ENCODE data around the gene BCL2L2.
A peak's percentile ranks its signal among the peaks of the same experiment; 100 is the strongest.

The BCL2L2 gene

GRCh38 chr14:23347406-23348296 lies 41.0 kb downstream of the BCL2L2 start:
- Histone ChIP-seq H3K9me3 (ENCODE audit: control insufficient read depth, low read length) (no peaks in the 10 kb centered on the region), H3K27ac (ENCODE audit: insufficient read depth, low read depth, low read length, poor library complexity, severe bottlenecking) (no peak overlapping the region), H3K4me1 (ENCODE audit: control insufficient read depth, insufficient read depth, low read length) (no peaks in the 10 kb centered on the region), H3K4me3 (ENCODE audit: insufficient read depth, low read depth, low read length) (no peak overlapping the region), H3K36me3 (ENCODE audit: control insufficient read depth, insufficient read depth, low read length) (no peaks in the 10 kb centered on the region), H3K27me3 (ENCODE audit: control insufficient read depth, insufficient read depth, low read length, poor library complexity, severe bottlenecking) (peaks cover 9% of the 10 kb centered on the region)
- WGBS, 2 experiments = 94 to 95% methylated on average over 19 of the region's 19 CpGs

GRCh38 chr14:23348297-23348655 lies 41.6 kb downstream of the BCL2L2 start:
- H3K27me3 ChIP-seq (ENCODE audit: control insufficient read depth, insufficient read depth, low read length, poor library complexity, severe bottlenecking) = peaks cover 9% of the 10 kb centered on the region
- H3K36me3 ChIP-seq (ENCODE audit: control insufficient read depth, insufficient read depth, low read length) = no peaks in the 10 kb centered on the region
- H3K4me1 ChIP-seq (ENCODE audit: control insufficient read depth, insufficient read depth, low read length) = no peaks in the 10 kb centered on the region
- H3K27ac ChIP-seq (ENCODE audit: insufficient read depth, low read depth, low read length, poor library complexity, severe bottlenecking) = no peak overlapping the region
- H3K4me3 ChIP-seq (ENCODE audit: insufficient read depth, low read depth, low read length) = no peak overlapping the region
- H3K9me3 ChIP-seq (ENCODE audit: control insufficient read depth, low read length) = no peaks in the 10 kb centered on the region
- WGBS, 2 experiments = 89 to 92% methylated on average over 6 of the region's 6 CpGs

- H3K4me1 ChIP-seq (ENCODE audit: control insufficient read depth, insufficient read depth, low read length) = no peaks in the 10 kb centered on the region
- peaks cover 9% of the 10 kb centered on the region for H3K27me3 ChIP-seq (ENCODE audit: control insufficient read depth, insufficient read depth, low read length, poor library complexity, severe bottlenecking)
- no peaks in the 10 kb centered on the region for H3K9me3 ChIP-seq (ENCODE audit: control insufficient read depth, low read length)
- no peaks in the 10 kb centered on the region for H3K36me3 ChIP-seq (ENCODE audit: control insufficient read depth, insufficient read depth, low read length)
- H3K4me3 ChIP-seq (ENCODE audit: insufficient read depth, low read depth, low read length) = no peak overlapping the region
- 90 to 92% methylated on average over 8 of the region's 8 CpGs for WGBS, 2 experiments
- no peak overlapping the region for H3K27ac ChIP-seq (ENCODE audit: insufficient read depth, low read depth, low read length, poor library complexity, severe bottlenecking)
Measured at GRCh38 chr14:23349156-23349845, 42.7 kb downstream of the BCL2L2 start.

- Histone ChIP-seq H3K36me3 (ENCODE audit: control insufficient read depth, insufficient read depth, low read length) (no peaks in the 10 kb centered on the region), H3K9me3 (ENCODE audit: control insufficient read depth, low read length) (no peaks in the 10 kb centered on the region), H3K27ac (ENCODE audit: insufficient read depth, low read depth, low read length, poor library complexity, severe bottlenecking) (peak overlapping the region; percentile 68), H3K4me3 (ENCODE audit: insufficient read depth, low read depth, low read length) (peak overlapping the region; percentile 67), H3K4me1 (ENCODE audit: control insufficient read depth, insufficient read depth, low read length) (no peaks in the 10 kb centered on the region), H3K27me3 (ENCODE audit: control insufficient read depth, insufficient read depth, low read length, poor library complexity, severe bottlenecking) (peaks cover 9% of the 10 kb centered on the region)
- 7 to 8% methylated on average over 61 of the region's 61 CpGs for WGBS, 2 experiments
Measured at GRCh38 chr14:23351681-23352505, 45.3 kb downstream of the BCL2L2 start.

GRCh38 chr14:23352506-23353432 lies 46.1 kb downstream of the BCL2L2 start, which contains the start of gene SLC22A17:
TSS of gene SLC22A17 (minus strand) at chr14:23352887.
- H3K4me3 ChIP-seq (ENCODE audit: insufficient read depth, low read depth, low read length) = peak within 1 kb of the TSS; percentile 67
- peaks cover 7% of the 10 kb centered on the region for H3K36me3 ChIP-seq (ENCODE audit: control insufficient read depth, insufficient read depth, low read length)
- peak within 1 kb of the TSS; percentile 68 for H3K27ac ChIP-seq (ENCODE audit: insufficient read depth, low read depth, low read length, poor library complexity, severe bottlenecking)
- 2% methylated on average over 41 to 42 of the region's 42 CpGs for WGBS, 2 experiments
- H3K27me3 ChIP-seq (ENCODE audit: control insufficient read depth, insufficient read depth, low read length, poor library complexity, severe bottlenecking) = peaks cover 9% of the 10 kb centered on the region
- no peaks in the 10 kb centered on the region for H3K4me1 ChIP-seq (ENCODE audit: control insufficient read depth, insufficient read depth, low read length)
- no peaks in the 10 kb centered on the region for H3K9me3 ChIP-seq (ENCODE audit: control insufficient read depth, low read length)

GRCh38 chr14:23353433-23353780 lies 46.8 kb downstream of the BCL2L2 start:
- Histone ChIP-seq H3K4me1 (ENCODE audit: control insufficient read depth, insufficient read depth, low read length) (no peaks in the 10 kb centered on the region), H3K4me3 (ENCODE audit: insufficient read depth, low read depth, low read length) (no peak overlapping the region), H3K27ac (ENCODE audit: insufficient read depth, low read depth, low read length, poor library complexity, severe bottlenecking) (no peak overlapping the region), H3K27me3 (ENCODE audit: control insufficient read depth, insufficient read depth, low read length, poor library complexity, severe bottlenecking) (peaks cover 9% of the 10 kb centered on the region), H3K9me3 (ENCODE audit: control insufficient read depth, low read length) (no peaks in the 10 kb centered on the region), H3K36me3 (ENCODE audit: control insufficient read depth, insufficient read depth, low read length) (peaks cover 7% of the 10 kb centered on the region)
- 87 to 91% methylated on average over 5 of the region's 5 CpGs for WGBS, 2 experiments

GRCh38 chr14:23354990-23355389 lies 48.4 kb downstream of the BCL2L2 start:
- Histone ChIP-seq H3K9me3 (ENCODE audit: control insufficient read depth, low read length) (no peaks in the 10 kb centered on the region), H3K27ac (ENCODE audit: insufficient read depth, low read depth, low read length, poor library complexity, severe bottlenecking) (no peak overlapping the region), H3K36me3 (ENCODE audit: control insufficient read depth, insufficient read depth, low read length) (peaks cover 16% of the 10 kb centered on the region), H3K27me3 (ENCODE audit: control insufficient read depth, insufficient read depth, low read length, poor library complexity, severe bottlenecking) (peaks cover 9% of the 10 kb centered on the region), H3K4me1 (ENCODE audit: control insufficient read depth, insufficient read depth, low read length) (no peaks in the 10 kb centered on the region), H3K4me3 (ENCODE audit: insufficient read depth, low read depth, low read length) (no peak overlapping the region)
- 92 to 95% methylated on average over 5 to 6 of the region's 6 CpGs for WGBS, 2 experiments

GRCh38 chr14:23355871-23356435 lies 49.3 kb downstream of the BCL2L2 start:
- H3K36me3 ChIP-seq (ENCODE audit: control insufficient read depth, insufficient read depth, low read length) = peaks cover 17% of the 10 kb centered on the region
- 95 to 97% methylated on average over 3 to 6 of the region's 6 CpGs for WGBS, 2 experiments
- H3K27me3 ChIP-seq (ENCODE audit: control insufficient read depth, insufficient read depth, low read length, poor library complexity, severe bottlenecking) = peaks cover 9% of the 10 kb centered on the region
- no peak overlapping the region for H3K27ac ChIP-seq (ENCODE audit: insufficient read depth, low read depth, low read length, poor library complexity, severe bottlenecking)
- H3K4me1 ChIP-seq (ENCODE audit: control insufficient read depth, insufficient read depth, low read length) = peaks cover 3% of the 10 kb centered on the region
- H3K9me3 ChIP-seq (ENCODE audit: control insufficient read depth, low read length) = no peaks in the 10 kb centered on the region
- H3K4me3 ChIP-seq (ENCODE audit: insufficient read depth, low read depth, low read length) = no peak overlapping the region

GRCh38 chr14:23356662-23357061 lies 50.0 kb downstream of the BCL2L2 start:
- peaks cover 20% of the 10 kb centered on the region for H3K36me3 ChIP-seq (ENCODE audit: control insufficient read depth, insufficient read depth, low read length)
- peaks cover 3% of the 10 kb centered on the region for H3K27me3 ChIP-seq (ENCODE audit: control insufficient read depth, insufficient read depth, low read length, poor library complexity, severe bottlenecking)
- H3K27ac ChIP-seq (ENCODE audit: insufficient read depth, low read depth, low read length, poor library complexity, severe bottlenecking) = no peak overlapping the region
- no peak overlapping the region for H3K4me3 ChIP-seq (ENCODE audit: insufficient read depth, low read depth, low read length)
- 96 to 98% methylated on average over 4 of the region's 4 CpGs for WGBS, 2 experiments
- no peaks in the 10 kb centered on the region for H3K9me3 ChIP-seq (ENCODE audit: control insufficient read depth, low read length)
- peaks cover 9% of the 10 kb centered on the region for H3K4me1 ChIP-seq (ENCODE audit: control insufficient read depth, insufficient read depth, low read length)

All from ectodermal cell (in vitro differentiated cells).